IMR-90 (cell line): ENCODE data around the gene LRCH3. TPM values are rescaled to one million over a fixed set of nuclear protein-coding genes. Genes with fewer than 3 reads are reported as not detected.

Experiments used
- ATAC-seq: fragments of 200-7000 bp; cut with Tn5 transposase; 2 replicates; pipeline ENCODE4 v1.9.1; 2020; ENCODE audit warnings: low read depth, mild to moderate bottlenecking, moderate library complexity
- BruUV-seq: library from RNA; stranded (reverse); fragments of 400-500 nt; replicated peaks from 2 replicates; lab custom pipeline; 2021; lab: Mats Ljungman, UMichigan
- CTCF ChIA-PET: fragments of 300-600 bp; formaldehyde crosslinking; extraction: SDS; loops from one replicate; lab custom pipeline; 2021; ENCODE audit warnings: antibody characterized with exemption; lab: Yijun Ruan, JAX
- POLR2A ChIA-PET: fragments of 300-600 bp; sonication (Branson Sonifier 250); formaldehyde crosslinking; loops from one replicate; lab custom pipeline; 2022; ENCODE audit warnings: antibody characterized with exemption; ENCODE audit not compliant: unreplicated experiment; lab: Charles Lee
- DNase-seq: peaks from one replicate; pipeline ENCODE4 v3.0.0; 2013
- H2AFZ ChIP-seq: replicated peaks from 2 replicates; pipeline ENCODE3; 2013; ENCODE audit warnings: low read length, mild to moderate bottlenecking; ENCODE audit not compliant: poor library complexity
- H2AK5ac ChIP-seq: 2 replicates; pipeline ENCODE4 v1.6.1; 2013; ENCODE audit warnings: low read depth, low read length, inconsistent platforms
- H2AK9ac ChIP-seq: replicated peaks from 2 replicates; pipeline ENCODE3; 2013; ENCODE audit warnings: mild to moderate bottlenecking, low read depth, low read length, moderate library complexity; ENCODE audit not compliant: poor library complexity
- H2BK120ac ChIP-seq: 2 replicates; pipeline ENCODE4 v1.6.1; 2013; ENCODE audit warnings: low read depth, low read length, inconsistent platforms
- H2BK15ac ChIP-seq: 3 replicates; pipeline ENCODE4 v1.6.1; 2013; ENCODE audit warnings: low read depth, low read length, inconsistent platforms
- H2BK20ac ChIP-seq: 2 replicates; pipeline ENCODE4 v1.6.1; 2013; ENCODE audit warnings: low read depth, mild to moderate bottlenecking, inconsistent platforms, low read length, moderate library complexity
- H2BK5ac ChIP-seq: 2 replicates; pipeline ENCODE4 v1.6.1; 2013; ENCODE audit warnings: mild to moderate bottlenecking, low read depth, low read length, inconsistent platforms; ENCODE audit not compliant: poor library complexity, severe bottlenecking
- H3K14ac ChIP-seq: replicated peaks from 2 replicates; pipeline ENCODE4 v1.6.1; 2013; ENCODE audit warnings: low read depth, low read length, inconsistent platforms
- H3K18ac ChIP-seq: 2 replicates; pipeline ENCODE4 v1.6.1; 2013; ENCODE audit warnings: low read depth, low read length, control low read depth
- H3K23ac ChIP-seq: 2 replicates; pipeline ENCODE4 v1.6.1; 2013; ENCODE audit warnings: low read depth, low read length, inconsistent platforms
- H3K27ac ChIP-seq: 2 replicates; pipeline ENCODE4 v1.5.1; 2013; ENCODE audit warnings: mild to moderate bottlenecking, control low read depth, low read length; ENCODE audit not compliant: insufficient read depth
- H3K27me3 ChIP-seq: 2 replicates; pipeline ENCODE4 v1.6.1; 2013; ENCODE audit warnings: low read length; ENCODE audit not compliant: control insufficient read depth, insufficient read depth
- H3K36me3 ChIP-seq: 2 replicates; pipeline ENCODE4 v1.6.1; 2013; ENCODE audit warnings: low read length, mixed read lengths; ENCODE audit not compliant: control insufficient read depth, insufficient read depth
- H3K4ac ChIP-seq: 2 replicates; pipeline ENCODE4 v1.6.1; 2013; ENCODE audit warnings: low read depth, low read length, inconsistent platforms
- H3K4me1 ChIP-seq: 2 replicates; pipeline ENCODE4 v1.6.1; 2013; ENCODE audit warnings: low read length, mixed read lengths; ENCODE audit not compliant: control insufficient read depth, insufficient read depth
- H3K4me2 ChIP-seq: 2 replicates; pipeline ENCODE4 v1.6.1; 2013; ENCODE audit warnings: low read depth, mild to moderate bottlenecking, control low read depth, low read length, moderate library complexity
- H3K4me3 ChIP-seq: 2 replicates; pipeline ENCODE4 v1.5.1; 2013; ENCODE audit warnings: low read depth, mild to moderate bottlenecking, control low read depth, low read length, moderate library complexity; ENCODE audit not compliant: insufficient read depth
- H3K56ac ChIP-seq: 2 replicates; pipeline ENCODE4 v1.6.1; 2013; ENCODE audit warnings: low read length, inconsistent platforms; ENCODE audit not compliant: insufficient read depth; ENCODE audit errors: extremely low read depth
- H3K79me1 ChIP-seq, 2 experiments: 2 replicates each; pipeline ENCODE4 v1.6.1; 2013; ENCODE audit warnings: low read length in 2 of 2, inconsistent platforms in 1 of 2, low read depth in 1 of 2
- H3K9ac ChIP-seq: 2 replicates; pipeline ENCODE4 v1.6.1; 2013; ENCODE audit warnings: low read depth, low read length, control low read depth
- H3K9me1 ChIP-seq: 2 replicates; pipeline ENCODE4 v1.6.1; 2013; ENCODE audit warnings: low read length, inconsistent platforms; ENCODE audit not compliant: insufficient read depth
- H3K9me3 ChIP-seq: 2 replicates; pipeline ENCODE4 v1.6.1; 2013; ENCODE audit warnings: low read length; ENCODE audit not compliant: control insufficient read depth, insufficient read depth
- H4K20me1 ChIP-seq: 2 replicates; pipeline ENCODE4 v1.6.1; 2013; ENCODE audit warnings: low read length, inconsistent platforms; ENCODE audit not compliant: insufficient read depth
- H4K5ac ChIP-seq: 2 replicates; pipeline ENCODE4 v1.6.1; 2013; ENCODE audit warnings: mild to moderate bottlenecking, low read depth, low read length, control low read depth
- H4K8ac ChIP-seq, 2 experiments: 2 replicates each; pipeline ENCODE4 v1.6.1; 2013; ENCODE audit warnings: low read depth in 2 of 2, low read length in 2 of 2, control low read depth in 1 of 2, inconsistent platforms in 1 of 2
- H4K91ac ChIP-seq: 2 replicates; pipeline ENCODE4 v1.6.1; 2013; ENCODE audit warnings: low read depth, low read length, inconsistent platforms; ENCODE audit not compliant: insufficient read depth
- BHLHE40 ChIP-seq: fragments of 150-350 bp; IDR thresholded peaks from 2 replicates; pipeline ENCODE4 v1.6.1; 2016; ENCODE audit warnings: mild to moderate bottlenecking, low read depth, low read length
- CEBPB ChIP-seq: IDR thresholded peaks from 2 replicates; pipeline ENCODE4 v1.6.1; 2012; ENCODE audit warnings: low read depth, low read length, improper control_type of control experiment
- FOS ChIP-seq: fragments of 150-350 bp; IDR thresholded peaks from 2 replicates; pipeline ENCODE4 v1.6.1; 2016; ENCODE audit warnings: low read depth, low read length
- MXI1 ChIP-seq: IDR thresholded peaks from 2 replicates; pipeline ENCODE4 v1.6.1; 2012; ENCODE audit warnings: low read depth, mild to moderate bottlenecking, low read length, moderate library complexity, borderline replicate concordance
- POLR2A ChIP-seq: IDR thresholded peaks from 2 replicates; pipeline ENCODE4 v1.6.1; 2012; ENCODE audit warnings: mild to moderate bottlenecking, low read depth, low read length
- RFX5 ChIP-seq: IDR thresholded peaks from 2 replicates; pipeline ENCODE4 v1.8.0; 2012; ENCODE audit warnings: low read depth, mild to moderate bottlenecking, low read length, moderate library complexity
- WGBS, 2 experiments: methylation state at CpG; one replicate each; pipeline versions ENCODE4 v1.1.5 to v1.1.7; 2013; ENCODE audit warnings: missing lambda C conversion rate in 2 of 2; ENCODE audit not compliant: insufficient read length in 1 of 2; ENCODE audit errors: extremely low coverage in 2 of 2; 5-methylcytosine and 5-hydroxymethylcytosine counted together
- dilution Hi-C: fragments of 300-500 bp; cut with HindIII; formaldehyde crosslinking; loops from one replicate; pipeline ENCODE4 v1.14.3; 2018; ENCODE audit warnings: low sequenced_read_pairs; ENCODE audit not compliant: unreplicated experiment
- in situ Hi-C: fragments of 300-500 bp; cut with MboI; formaldehyde crosslinking; loops from 3 replicates; pipeline ENCODE4 v1.14.3; 2019; ENCODE audit warnings: low sequenced_read_pairs, inconsistent platforms, mixed read lengths
- intact Hi-C: fragments of 100-400 bp; cut with micrococcal nuclease; formaldehyde crosslinking; loops from 2 replicates; pipeline ENCODE4 v1.10.0; 2022
- polyA plus RNA-seq, 3 experiments: library from polyadenylated mRNA; depleted of rRNA; stranded (reverse); fragments of >200 nt; gene quantifications; 2 replicates each; pipeline ENCODE4 v1.2.3, GENCODE V29; 2012; ENCODE audit warnings: low replicate concordance in 1 of 3
- total RNA-seq: library from RNA; depleted of rRNA; stranded (reverse); fragments of >200 nt; gene quantifications from 2 replicates; pipeline ENCODE4 v1.2.3, GENCODE V29; 2012
- TF ChIP-seq, protein P1 (sequence below): fragments of 150-350 bp; IDR thresholded peaks from 2 replicates; pipeline ENCODE4 v1.6.1; 2016; ENCODE audit warnings: low read depth, mild to moderate bottlenecking, low read length, moderate library complexity, borderline replicate concordance

LRCH3 gene
- total and polyA plus RNA-seq, 2 of the 4 experiments (the other 2 are of a cell fraction), result 28.5 to 40.5 TPM

DNA sequence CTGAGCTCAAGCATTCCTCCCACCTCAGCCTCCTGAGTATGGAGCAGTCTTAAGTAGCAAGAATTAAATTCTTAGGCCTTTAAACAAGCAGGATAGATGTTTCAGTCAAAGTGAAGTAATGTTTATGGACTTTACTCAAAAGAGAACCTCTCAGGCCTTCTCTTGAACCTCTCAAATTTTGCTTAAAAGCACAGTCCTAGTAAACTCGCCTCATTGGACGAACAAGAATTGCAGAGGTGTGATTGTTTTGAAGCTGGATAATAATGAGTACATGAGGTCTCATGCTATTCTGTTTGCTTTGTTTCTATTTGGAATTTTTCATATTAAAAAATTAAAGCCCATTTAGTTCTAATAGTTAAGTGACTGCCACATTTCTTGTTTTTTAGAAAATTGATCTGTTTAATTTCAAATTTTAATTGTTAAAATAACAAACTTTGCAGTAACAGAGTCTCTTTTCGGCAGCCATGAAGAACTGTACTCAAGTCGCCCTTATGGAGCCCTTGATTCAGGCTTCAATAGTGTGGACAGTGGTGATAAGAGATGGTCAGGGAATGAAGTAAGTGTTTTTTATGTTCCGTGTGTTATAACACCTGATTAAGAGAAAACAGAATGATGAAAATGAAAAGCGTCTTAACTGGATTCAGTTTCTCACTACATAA is 39.4 kb downstream of the LRCH3 start:
- H2AFZ ChIP-seq, result no peak overlapping the region
- in situ Hi-C loops (no loop called here), dilution Hi-C loops (no loop called here), intact Hi-C loops (no loop called here)
- TF ChIP-seq BHLHE40, result no peak
- no peak for TF ChIP-seq CEBPB
- TF ChIP-seq, protein P1, sequence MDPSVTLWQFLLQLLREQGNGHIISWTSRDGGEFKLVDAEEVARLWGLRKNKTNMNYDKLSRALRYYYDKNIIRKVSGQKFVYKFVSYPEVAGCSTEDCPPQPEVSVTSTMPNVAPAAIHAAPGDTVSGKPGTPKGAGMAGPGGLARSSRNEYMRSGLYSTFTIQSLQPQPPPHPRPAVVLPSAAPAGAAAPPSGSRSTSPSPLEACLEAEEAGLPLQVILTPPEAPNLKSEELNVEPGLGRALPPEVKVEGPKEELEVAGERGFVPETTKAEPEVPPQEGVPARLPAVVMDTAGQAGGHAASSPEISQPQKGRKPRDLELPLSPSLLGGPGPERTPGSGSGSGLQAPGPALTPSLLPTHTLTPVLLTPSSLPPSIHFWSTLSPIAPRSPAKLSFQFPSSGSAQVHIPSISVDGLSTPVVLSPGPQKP, result no peak
- TF ChIP-seq POLR2A, result no peak
- TF ChIP-seq FOS, result no peak
- no peak for TF ChIP-seq RFX5
- no peak for TF ChIP-seq MXI1
- peaks cover 15 to 27% of the 10 kb centered on the region in 2 experiments for H3K79me1 ChIP-seq
- H3K36me3 ChIP-seq, result peaks cover 30% of the 10 kb centered on the region
- no peak overlapping the region for H2BK120ac ChIP-seq
- no peaks in the 10 kb centered on the region for H3K9me3 ChIP-seq
- POLR2A ChIA-PET, result no interaction called here
- no peaks in the 10 kb centered on the region; the same call in 1 of the 2 replicates for H3K9me1 ChIP-seq
- H3K56ac ChIP-seq, result no peak overlapping the region
- H4K8ac ChIP-seq, result no peak overlapping the region
- no peak overlapping the region for H2BK5ac ChIP-seq
- no peak overlapping the region for H3K4me3 ChIP-seq
- no peak overlapping the region for H3K18ac ChIP-seq
- H3K27me3 ChIP-seq, result no peaks in the 10 kb centered on the region
- BruUV-seq, result no TSS peak
- no peak overlapping the region for H3K4ac ChIP-seq
- no peak overlapping the region for H4K91ac ChIP-seq
- no peak overlapping the region for H2AK9ac ChIP-seq
- no peaks in the 10 kb centered on the region for H3K4me1 ChIP-seq
- DNase-seq, result no peak
- no peaks in the 10 kb centered on the region for H4K20me1 ChIP-seq
- no peak overlapping the region for H3K14ac ChIP-seq
- H2AK5ac ChIP-seq, result no peak overlapping the region
- no peak overlapping the region for H2BK20ac ChIP-seq
- no peak overlapping the region for H4K5ac ChIP-seq
- H3K23ac ChIP-seq, result no peak overlapping the region
- ATAC-seq, result no peak
- no peak overlapping the region for H3K27ac ChIP-seq
- no peak overlapping the region for H3K9ac ChIP-seq
- no peak overlapping the region for H2BK15ac ChIP-seq
- CTCF ChIA-PET, result no interaction called here
- H3K4me2 ChIP-seq, result no peak overlapping the region
- no CpG with 5 or more reads among the region's 6 CpGs for WGBS, 2 experiments
